ENCODE data around the gene CARS2.
A peak's percentile ranks its signal among the peaks of the same experiment; 100 is the strongest.

The CARS2 gene

DNA sequence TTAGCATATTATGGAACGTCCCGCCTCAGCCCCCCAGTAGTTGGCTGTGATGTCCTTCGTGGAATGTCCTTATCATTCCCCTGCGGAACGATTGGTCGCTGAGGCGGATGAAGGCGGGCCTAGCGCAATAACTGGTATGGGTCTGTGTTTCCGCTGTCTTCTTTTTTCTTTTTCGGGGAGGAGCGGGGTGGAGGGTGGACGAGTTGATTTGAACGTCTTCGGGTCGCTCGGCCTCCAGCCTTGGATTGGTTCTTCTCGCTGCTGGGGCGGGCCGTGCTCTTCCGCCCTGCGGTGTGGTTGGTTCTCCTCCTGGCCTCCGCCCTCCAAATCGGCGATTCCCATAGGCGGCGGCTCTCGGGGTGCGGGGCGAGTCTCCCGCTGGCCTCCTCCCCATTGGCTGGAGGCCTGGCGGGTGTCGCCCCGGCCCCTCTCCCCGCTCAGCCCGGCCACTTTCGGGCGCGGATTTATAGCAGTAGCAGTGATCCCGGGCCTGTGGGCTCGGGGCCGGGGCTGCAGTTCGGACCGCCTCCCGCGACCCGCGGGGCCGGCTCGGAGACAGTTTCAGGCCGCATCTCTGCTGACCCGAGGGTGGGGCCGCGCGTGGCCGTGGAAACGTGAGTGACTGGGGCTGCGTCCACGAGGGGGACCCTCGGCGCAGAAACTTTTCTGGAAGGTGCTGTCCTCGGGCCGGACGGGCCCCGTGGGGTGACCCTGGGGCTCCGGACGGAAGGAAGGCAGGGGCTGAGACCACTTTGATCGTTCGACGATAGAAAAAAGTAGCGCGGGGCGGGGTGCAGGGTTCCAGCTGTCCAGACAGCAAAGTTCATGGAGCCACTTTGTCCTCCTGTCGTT lies 9.7 kb upstream of the CARS2 start (continued):
- TF ChIP-seq IKZF3 (tag by site-specific recombination; IDR thresholded peaks at IDR 0.05): no peak
- TF ChIP-seq KLF1 (tag by site-specific recombination; IDR thresholded peaks at IDR 0.05): peak; percentile 76
- no peak for TF ChIP-seq ZNF677 (tag by site-specific recombination; IDR thresholded peaks at IDR 0.05)
- no peak for TF ChIP-seq ZNF658 (tag by site-specific recombination; IDR thresholded peaks at IDR 0.05)
- TF ChIP-seq GLIS2 (tag by site-specific recombination; IDR thresholded peaks at IDR 0.05): peak; percentile 78
- peak; percentile 21; the same call in 1 of the 2 replicates for TF ChIP-seq FEZF1 (tag by site-specific recombination; IDR thresholded peaks at IDR 0.05)
- TF ChIP-seq ZNF24 (tag by site-specific recombination; IDR thresholded peaks at IDR 0.05): no peak
- TF ChIP-seq, protein P1, sequence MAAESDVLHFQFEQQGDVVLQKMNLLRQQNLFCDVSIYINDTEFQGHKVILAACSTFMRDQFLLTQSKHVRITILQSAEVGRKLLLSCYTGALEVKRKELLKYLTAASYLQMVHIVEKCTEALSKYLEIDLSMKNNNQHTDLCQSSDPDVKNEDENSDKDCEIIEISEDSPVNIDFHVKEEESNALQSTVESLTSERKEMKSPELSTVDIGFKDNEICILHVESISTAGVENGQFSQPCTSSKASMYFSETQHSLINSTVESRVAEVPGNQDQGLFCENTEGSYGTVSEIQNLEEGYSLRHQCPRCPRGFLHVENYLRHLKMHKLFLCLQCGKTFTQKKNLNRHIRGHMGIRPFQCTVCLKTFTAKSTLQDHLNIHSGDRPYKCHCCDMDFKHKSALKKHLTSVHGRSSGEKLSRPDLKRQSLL (tag by site-specific recombination; IDR thresholded peaks at IDR 0.05): no peak
- no peak for TF ChIP-seq GFI1B (tag by site-specific recombination; IDR thresholded peaks at IDR 0.05)
- peak; percentile 49; the same call in 1 of the 2 replicates for TF ChIP-seq ZBTB17 (tag by site-specific recombination; IDR thresholded peaks at IDR 0.05)
- no peak for TF ChIP-seq ZNF211 (tag by site-specific recombination; IDR thresholded peaks at IDR 0.05; ENCODE audit: low read depth)
- TF ChIP-seq ZFP37 (tag by site-specific recombination; IDR thresholded peaks at IDR 0.05): 0 out of 2 replicates have a peak, but pooled peaks have one; percentile 68
- peak; percentile 91 for TF ChIP-seq ZNF366 (tag by site-specific recombination; conservative IDR thresholded peaks at IDR 0.05)
- TF ChIP-seq, protein P2, sequence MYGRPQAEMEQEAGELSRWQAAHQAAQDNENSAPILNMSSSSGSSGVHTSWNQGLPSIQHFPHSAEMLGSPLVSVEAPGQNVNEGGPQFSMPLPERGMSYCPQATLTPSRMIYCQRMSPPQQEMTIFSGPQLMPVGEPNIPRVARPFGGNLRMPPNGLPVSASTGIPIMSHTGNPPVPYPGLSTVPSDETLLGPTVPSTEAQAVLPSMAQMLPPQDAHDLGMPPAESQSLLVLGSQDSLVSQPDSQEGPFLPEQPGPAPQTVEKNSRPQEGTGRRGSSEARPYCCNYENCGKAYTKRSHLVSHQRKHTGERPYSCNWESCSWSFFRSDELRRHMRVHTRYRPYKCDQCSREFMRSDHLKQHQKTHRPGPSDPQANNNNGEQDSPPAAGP (tag by site-specific recombination; IDR thresholded peaks at IDR 0.05): 0 out of 2 replicates have a peak, but pooled peaks have one; percentile 27
- TF ChIP-seq, protein P3, sequence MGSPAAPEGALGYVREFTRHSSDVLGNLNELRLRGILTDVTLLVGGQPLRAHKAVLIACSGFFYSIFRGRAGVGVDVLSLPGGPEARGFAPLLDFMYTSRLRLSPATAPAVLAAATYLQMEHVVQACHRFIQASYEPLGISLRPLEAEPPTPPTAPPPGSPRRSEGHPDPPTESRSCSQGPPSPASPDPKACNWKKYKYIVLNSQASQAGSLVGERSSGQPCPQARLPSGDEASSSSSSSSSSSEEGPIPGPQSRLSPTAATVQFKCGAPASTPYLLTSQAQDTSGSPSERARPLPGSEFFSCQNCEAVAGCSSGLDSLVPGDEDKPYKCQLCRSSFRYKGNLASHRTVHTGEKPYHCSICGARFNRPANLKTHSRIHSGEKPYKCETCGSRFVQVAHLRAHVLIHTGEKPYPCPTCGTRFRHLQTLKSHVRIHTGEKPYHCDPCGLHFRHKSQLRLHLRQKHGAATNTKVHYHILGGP (tag by site-specific recombination; IDR thresholded peaks at IDR 0.05): no peak
- TF ChIP-seq ZFP3 (tag by site-specific recombination; IDR thresholded peaks at IDR 0.05; ENCODE audit: low read depth): no peak
- peak; percentile 44; the same call in 1 of the 2 replicates for TF ChIP-seq ZNF660 (tag by site-specific recombination; IDR thresholded peaks at IDR 0.05)
- TF ChIP-seq ZNF362 (tag by site-specific recombination; IDR thresholded peaks at IDR 0.05): peak; percentile 95
- no peak for TF ChIP-seq WT1 (tag by site-specific recombination; IDR thresholded peaks at IDR 0.05)
- TF ChIP-seq ZNF558 (tag by site-specific recombination; IDR thresholded peaks at IDR 0.05): no peak
- TF ChIP-seq ZNF792 (tag by site-specific recombination; IDR thresholded peaks at IDR 0.05): no peak
- TF ChIP-seq GLI2 (tag by site-specific recombination; IDR thresholded peaks at IDR 0.05; ENCODE audit: borderline replicate concordance, low read depth): no peak
- TF ChIP-seq, protein P4, sequence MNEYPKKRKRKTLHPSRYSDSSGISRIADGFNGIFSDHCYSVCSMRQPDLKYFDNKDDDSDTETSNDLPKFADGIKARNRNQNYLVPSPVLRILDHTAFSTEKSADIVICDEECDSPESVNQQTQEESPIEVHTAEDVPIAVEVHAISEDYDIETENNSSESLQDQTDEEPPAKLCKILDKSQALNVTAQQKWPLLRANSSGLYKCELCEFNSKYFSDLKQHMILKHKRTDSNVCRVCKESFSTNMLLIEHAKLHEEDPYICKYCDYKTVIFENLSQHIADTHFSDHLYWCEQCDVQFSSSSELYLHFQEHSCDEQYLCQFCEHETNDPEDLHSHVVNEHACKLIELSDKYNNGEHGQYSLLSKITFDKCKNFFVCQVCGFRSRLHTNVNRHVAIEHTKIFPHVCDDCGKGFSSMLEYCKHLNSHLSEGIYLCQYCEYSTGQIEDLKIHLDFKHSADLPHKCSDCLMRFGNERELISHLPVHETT (tag by site-specific recombination; IDR thresholded peaks at IDR 0.05): no peak
- TF ChIP-seq ZEB2 (tag by site-specific recombination; IDR thresholded peaks at IDR 0.05): peak; percentile 18; the same call in 1 of the 2 replicates
- TF ChIP-seq ZNF692 (tag by site-specific recombination; IDR thresholded peaks at IDR 0.05): no peak
- peak; percentile 92 for TF ChIP-seq ZBTB8A (tag by site-specific recombination; IDR thresholded peaks at IDR 0.05)
- no peak for TF ChIP-seq ZNF23 (tag by site-specific recombination; IDR thresholded peaks at IDR 0.05; ENCODE audit: borderline replicate concordance)
- TF ChIP-seq ATF2 (tag by site-specific recombination; IDR thresholded peaks at IDR 0.05; ENCODE audit: low read depth): no peak
- TF ChIP-seq ZNF560 (tag by site-specific recombination; IDR thresholded peaks at IDR 0.05; ENCODE audit: borderline replicate concordance): no peak
- peak; percentile 85 for TF ChIP-seq SP3 (tag by site-specific recombination; IDR thresholded peaks at IDR 0.05)
- TF ChIP-seq ZFHX2 (tag by site-specific recombination; conservative IDR thresholded peaks at IDR 0.05): no peak

Data from HEK293 (cell line).